ENCODE measurements around the gene HTR5A. TPM values are rescaled to one million over a fixed set of nuclear protein-coding genes. Genes with fewer than 3 reads are reported as not detected.

HTR5A gene
- total and polyA plus RNA-seq, 2 of the 13 experiments (the other 11 are each of a cell fraction or from before 2014, with no cell fraction given), result not detected

DNA sequence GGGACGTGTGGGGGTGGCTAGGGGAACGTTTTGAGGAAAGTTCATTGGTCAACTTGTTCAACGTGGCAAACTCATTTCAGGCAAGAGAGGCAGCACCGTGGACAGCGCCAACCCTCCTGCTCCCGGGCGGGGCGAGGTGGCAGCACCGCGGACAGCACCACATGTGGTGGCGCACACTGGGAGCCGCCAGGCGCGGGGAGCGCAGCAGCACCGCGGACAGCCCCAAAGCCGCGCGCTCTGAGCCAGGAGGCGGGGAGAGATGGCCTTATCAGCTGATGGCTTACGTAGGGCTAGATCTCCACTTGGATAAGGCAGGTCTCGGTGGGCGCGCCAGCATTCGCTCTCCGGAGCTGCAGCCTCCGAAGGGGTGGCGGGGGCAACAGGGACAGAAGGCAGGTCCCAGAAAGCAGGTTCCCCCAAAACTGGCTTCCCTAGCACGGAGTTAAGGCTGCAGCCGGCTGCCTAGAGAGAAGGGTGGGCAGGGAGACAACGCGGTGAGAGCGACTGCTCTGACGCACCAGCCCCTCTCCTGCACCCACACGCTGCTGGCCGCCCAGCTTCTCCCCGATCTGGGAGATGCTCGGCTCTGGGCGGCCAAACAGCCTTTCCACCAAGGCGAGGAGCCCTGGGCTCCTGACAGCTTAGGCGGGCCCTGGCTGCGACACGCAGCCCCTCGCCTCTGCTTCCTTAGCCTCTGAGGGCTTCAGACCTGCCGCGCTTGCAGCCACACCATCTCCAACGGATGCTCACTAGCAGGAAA, at the start of gene HTR5A (continued):
- TF ChIP-seq, protein P1, sequence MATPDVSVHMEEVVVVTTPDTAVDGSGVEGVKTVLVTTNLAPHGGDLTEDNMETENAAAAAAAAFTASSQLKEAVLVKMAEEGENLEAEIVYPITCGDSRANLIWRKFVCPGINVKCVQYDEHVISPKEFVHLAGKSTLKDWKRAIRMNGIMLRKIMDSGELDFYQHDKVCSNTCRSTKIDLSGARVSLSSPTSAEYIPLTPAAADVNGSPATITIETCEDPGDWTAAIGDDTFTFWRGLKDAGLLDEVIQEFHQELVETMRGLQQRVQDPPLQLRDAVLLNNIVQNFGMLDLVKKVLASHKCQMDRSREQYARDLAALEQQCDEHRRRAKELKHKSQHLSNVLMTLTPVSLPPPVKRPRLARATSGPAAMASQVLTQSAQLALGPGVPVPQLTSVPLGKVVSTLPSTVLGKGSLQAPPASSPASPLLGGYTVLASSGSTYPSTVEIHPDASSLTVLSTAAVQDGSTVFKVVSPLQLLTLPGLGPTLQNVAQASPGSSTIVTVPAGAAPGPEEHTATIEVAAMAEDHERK (CRISPR knock-in tag; IDR thresholded peaks at IDR 0.05; ENCODE audit: low read depth), result peak; percentile 72
- TF ChIP-seq ZKSCAN1 (IDR thresholded peaks at IDR 0.05; ENCODE audit: low read length) (peak; percentile 21; the same call in 1 of the 2 replicates), ZFP62 (CRISPR knock-in tag; IDR thresholded peaks at IDR 0.05) (no peak), TOPORS (CRISPR knock-in tag; IDR thresholded peaks at IDR 0.05) (peak; percentile 100), WIZ (CRISPR knock-in tag; IDR thresholded peaks at IDR 0.05) (peak; percentile 100), ATF1 (CRISPR knock-in tag; IDR thresholded peaks at IDR 0.05) (no peak), ZNF678 (CRISPR knock-in tag; IDR thresholded peaks at IDR 0.05) (peak; percentile 100), ZFYVE20 (CRISPR knock-in tag; IDR thresholded peaks at IDR 0.05; ENCODE audit: borderline replicate concordance, low read depth) (peak; percentile 100), FOXA1 (IDR thresholded peaks at IDR 0.05) (no peak), FOXA1 (CRISPR knock-in tag; IDR thresholded peaks at IDR 0.05) (peak; percentile 91), HNRNPL (IDR thresholded peaks at IDR 0.05; ENCODE audit: low read depth, low read length) (no peak), ZNF335 (CRISPR knock-in tag; IDR thresholded peaks at IDR 0.05) (peak; percentile 98), ZNF761 (CRISPR knock-in tag; conservative IDR thresholded peaks at IDR 0.05) (peak; percentile 100), ZZZ3 (CRISPR knock-in tag; IDR thresholded peaks at IDR 0.05; ENCODE audit: borderline replicate concordance) (peak; percentile 100), ZNF20 (CRISPR knock-in tag; IDR thresholded peaks at IDR 0.05) (peak; percentile 99), HDAC1 (CRISPR knock-in tag; IDR thresholded peaks at IDR 0.05) (peak; percentile 100), HNRNPLL (IDR thresholded peaks at IDR 0.05; ENCODE audit: low read depth, low read length, poor library complexity, severe bottlenecking) (peak; percentile 85), ZMYM4 (CRISPR knock-in tag; IDR thresholded peaks at IDR 0.05) (peak; percentile 99), LCORL (IDR thresholded peaks at IDR 0.05) (no peak), LCORL (CRISPR knock-in tag; IDR thresholded peaks at IDR 0.05) (peak; percentile 97), ZNF878 (CRISPR knock-in tag; IDR thresholded peaks at IDR 0.05) (peak; percentile 100), ATRX (CRISPR knock-in tag; IDR thresholded peaks at IDR 0.05; ENCODE audit: borderline replicate concordance) (peak; percentile 99), NR2F2 (IDR thresholded peaks at IDR 0.05; ENCODE audit: borderline replicate concordance, low read depth) (no peak), ZNF251 (CRISPR knock-in tag; IDR thresholded peaks at IDR 0.05) (peak; percentile 100), NFKB2 (CRISPR knock-in tag; IDR thresholded peaks at IDR 0.05; ENCODE audit: borderline replicate concordance) (peak; percentile 100)
- TF ChIP-seq, protein P2, sequence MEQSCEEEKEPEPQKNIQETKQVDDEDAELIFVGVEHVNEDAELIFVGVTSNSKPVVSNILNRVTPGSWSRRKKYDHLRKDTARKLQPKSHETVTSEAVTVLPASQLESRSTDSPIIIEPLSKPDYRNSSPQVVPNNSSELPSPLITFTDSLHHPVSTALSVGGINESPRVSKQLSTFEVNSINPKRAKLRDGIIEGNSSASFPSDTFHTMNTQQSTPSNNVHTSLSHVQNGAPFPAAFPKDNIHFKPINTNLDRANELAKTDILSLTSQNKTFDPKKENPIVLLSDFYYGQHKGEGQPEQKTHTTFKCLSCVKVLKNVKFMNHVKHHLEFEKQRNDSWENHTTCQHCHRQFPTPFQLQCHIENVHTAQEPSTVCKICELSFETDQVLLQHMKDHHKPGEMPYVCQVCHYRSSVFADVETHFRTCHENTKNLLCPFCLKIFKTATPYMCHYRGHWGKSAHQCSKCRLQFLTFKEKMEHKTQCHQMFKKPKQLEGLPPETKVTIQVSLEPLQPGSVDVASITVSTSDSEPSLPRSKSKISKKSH (CRISPR knock-in tag; IDR thresholded peaks at IDR 0.05; ENCODE audit: borderline replicate concordance), result peak; percentile 100
- TF ChIP-seq, protein P3, sequence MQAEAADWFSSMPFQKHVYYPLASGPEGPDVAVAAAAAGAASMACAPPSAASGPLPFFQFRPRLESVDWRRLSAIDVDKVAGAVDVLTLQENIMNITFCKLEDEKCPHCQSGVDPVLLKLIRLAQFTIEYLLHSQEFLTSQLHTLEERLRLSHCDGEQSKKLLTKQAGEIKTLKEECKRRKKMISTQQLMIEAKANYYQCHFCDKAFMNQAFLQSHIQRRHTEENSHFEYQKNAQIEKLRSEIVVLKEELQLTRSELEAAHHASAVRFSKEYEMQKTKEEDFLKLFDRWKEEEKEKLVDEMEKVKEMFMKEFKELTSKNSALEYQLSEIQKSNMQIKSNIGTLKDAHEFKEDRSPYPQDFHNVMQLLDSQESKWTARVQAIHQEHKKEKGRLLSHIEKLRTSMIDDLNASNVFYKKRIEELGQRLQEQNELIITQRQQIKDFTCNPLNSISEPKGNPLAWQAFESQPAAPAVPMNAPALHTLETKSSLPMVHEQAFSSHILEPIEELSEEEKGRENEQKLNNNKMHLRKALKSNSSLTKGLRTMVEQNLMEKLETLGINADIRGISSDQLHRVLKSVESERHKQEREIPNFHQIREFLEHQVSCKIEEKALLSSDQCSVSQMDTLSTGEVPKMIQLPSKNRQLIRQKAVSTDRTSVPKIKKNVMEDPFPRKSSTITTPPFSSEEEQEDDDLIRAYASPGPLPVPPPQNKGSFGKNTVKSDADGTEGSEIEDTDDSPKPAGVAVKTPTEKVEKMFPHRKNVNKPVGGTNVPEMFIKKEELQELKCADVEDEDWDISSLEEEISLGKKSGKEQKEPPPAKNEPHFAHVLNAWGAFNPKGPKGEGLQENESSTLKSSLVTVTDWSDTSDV (CRISPR knock-in tag; IDR thresholded peaks at IDR 0.05), result peak; percentile 100
